Caco-2 (cell line): ENCODE results near the gene VENTX. TPM values are rescaled to one million over a fixed set of nuclear protein-coding genes. Genes with fewer than 3 reads are reported as not detected.
"Not testable (repeated sequence)": the region's sequence is repeated elsewhere in the genome, so short reads cannot be mapped to it uniquely, and the experiment has no call there.

Experiments
- BruUV-seq: library from RNA; stranded (reverse); fragments of 400-500 nt; replicated peaks from 2 replicates; lab custom pipeline; 2021; lab: Mats Ljungman, UMichigan
- CTCF ChIA-PET: fragments of 300-600 bp; sonication (Branson Sonifier 250); formaldehyde crosslinking; loops from one replicate; lab custom pipeline; 2022; ENCODE audit warnings: antibody characterized with exemption; lab: Charles Lee
- POLR2A ChIA-PET: fragments of 300-600 bp; sonication (Branson Sonifier 250); formaldehyde crosslinking; loops from one replicate; lab custom pipeline; 2022; ENCODE audit warnings: antibody characterized with exemption; lab: Charles Lee
- DNase-seq, 2 experiments: peaks; one replicate each; pipeline versions ENCODE4 v3.0.0 to v3.0.0-alpha.2; 2020 to 2022
- H3K27me3 ChIP-seq: replicated peaks from 2 replicates; pipeline ENCODE4 v1.6.0; 2011; ENCODE audit warnings: low read length; ENCODE audit not compliant: control insufficient read depth, insufficient read depth
- H3K36me3 ChIP-seq: 2 replicates; pipeline ENCODE4 v1.5.1; 2011; ENCODE audit warnings: low read length; ENCODE audit not compliant: control insufficient read depth, insufficient read depth
- H3K4me1 ChIP-seq: fragments of 250-450 bp; sonication (Bioruptor Pico); 2 replicates; pipeline ENCODE4 v1.5.1; 2020; ENCODE audit warnings: mild to moderate bottlenecking
- H3K4me3 ChIP-seq: 2 replicates; pipeline ENCODE4 v1.5.1; 2011; ENCODE audit warnings: low read depth, mild to moderate bottlenecking, control low read depth, low read length
- H3K9me3 ChIP-seq: fragments of 250-450 bp; sonication (Bioruptor Pico); 2 replicates; pipeline ENCODE4 v1.5.1; 2020; ENCODE audit warnings: mild to moderate bottlenecking, moderate library complexity
- H3K27ac Mint-ChIP-seq: one replicate; pipeline ENCODE4 v1.8.0; 2022; ENCODE audit warnings: mixed read lengths; ENCODE audit not compliant: unreplicated experiment
- H3K27me3 Mint-ChIP-seq: one replicate; pipeline ENCODE4 v1.8.0; 2022; ENCODE audit warnings: mixed read lengths; ENCODE audit not compliant: insufficient read depth, unreplicated experiment
- H3K36me3 Mint-ChIP-seq: one replicate; pipeline ENCODE4 v1.8.0; 2022; ENCODE audit warnings: mild to moderate bottlenecking, mixed read lengths; ENCODE audit not compliant: insufficient read depth, unreplicated experiment
- H3K4me1 Mint-ChIP-seq: one replicate; pipeline ENCODE4 v1.8.0; 2022; ENCODE audit warnings: low read depth, mixed read lengths; ENCODE audit not compliant: unreplicated experiment
- H3K4me3 Mint-ChIP-seq: one replicate; pipeline ENCODE4 v1.8.0; 2022; ENCODE audit warnings: mild to moderate bottlenecking, moderate library complexity, mixed read lengths; ENCODE audit not compliant: unreplicated experiment
- H3K9me3 Mint-ChIP-seq: one replicate; pipeline ENCODE4 v1.8.0; 2022; ENCODE audit warnings: mixed read lengths; ENCODE audit not compliant: unreplicated experiment
- intact Hi-C: fragments of 100-400 bp; cut with micrococcal nuclease; formaldehyde crosslinking; loops from one replicate; pipeline ENCODE4 v1.10.0; 2022; ENCODE audit not compliant: unreplicated experiment
- total RNA-seq: library from RNA; stranded (reverse); gene quantifications from 2 replicates; pipeline ENCODE4 v1.2.3, GENCODE V29; 2022
- TF ChIP-seq, protein P1 (sequence below), 2 experiments: fragments of 200-600 bp in 1 of 2; IDR thresholded peaks; 1 replicate in 1 of 2; 2 replicates in 1 of 2; pipeline versions ENCODE4 v1.5.1 to v1.8.0; 2011 to 2022; ENCODE audit warnings: antibody characterized with exemption in 1 of 2, control low read depth in 1 of 2, inconsistent platforms in 1 of 2, low read depth in 1 of 2, low read length in 1 of 2, mild to moderate bottlenecking in 1 of 2, moderate library complexity in 1 of 2; ENCODE audit not compliant: insufficient read depth in 1 of 2, severe bottlenecking in 1 of 2, unreplicated experiment in 1 of 2

Gene VENTX
- total RNA-seq, 1 experiment from 2014 or later: not detected

GRCh38 chr10:133219782-133220181 is 17.9 kb upstream of the VENTX start:
- Histone ChIP-seq H3K9me3 (no peaks in the 10 kb centered on the region), H3K4me3 (no peak overlapping the region), H3K36me3 (no peaks in the 10 kb centered on the region), H3K27me3 (peaks cover 1% of the 10 kb centered on the region; the same call in 1 of the 2 replicates), H3K4me1 (no peaks in the 10 kb centered on the region)
- H3K27ac Mint-ChIP-seq: no peak overlapping the region
- CTCF ChIA-PET: interaction anchor here (1.1 kb wide), 1 partner anchor 110 kb away, joined by 3 read pairs; no protein-coding TSS in a partner anchor
- BruUV-seq: no TSS peak
- H3K9me3 Mint-ChIP-seq: no peaks in the 10 kb centered on the region
- peaks cover 20% of the 10 kb centered on the region for H3K27me3 Mint-ChIP-seq
- POLR2A ChIA-PET: no interaction called here
- TF ChIP-seq, protein P1, sequence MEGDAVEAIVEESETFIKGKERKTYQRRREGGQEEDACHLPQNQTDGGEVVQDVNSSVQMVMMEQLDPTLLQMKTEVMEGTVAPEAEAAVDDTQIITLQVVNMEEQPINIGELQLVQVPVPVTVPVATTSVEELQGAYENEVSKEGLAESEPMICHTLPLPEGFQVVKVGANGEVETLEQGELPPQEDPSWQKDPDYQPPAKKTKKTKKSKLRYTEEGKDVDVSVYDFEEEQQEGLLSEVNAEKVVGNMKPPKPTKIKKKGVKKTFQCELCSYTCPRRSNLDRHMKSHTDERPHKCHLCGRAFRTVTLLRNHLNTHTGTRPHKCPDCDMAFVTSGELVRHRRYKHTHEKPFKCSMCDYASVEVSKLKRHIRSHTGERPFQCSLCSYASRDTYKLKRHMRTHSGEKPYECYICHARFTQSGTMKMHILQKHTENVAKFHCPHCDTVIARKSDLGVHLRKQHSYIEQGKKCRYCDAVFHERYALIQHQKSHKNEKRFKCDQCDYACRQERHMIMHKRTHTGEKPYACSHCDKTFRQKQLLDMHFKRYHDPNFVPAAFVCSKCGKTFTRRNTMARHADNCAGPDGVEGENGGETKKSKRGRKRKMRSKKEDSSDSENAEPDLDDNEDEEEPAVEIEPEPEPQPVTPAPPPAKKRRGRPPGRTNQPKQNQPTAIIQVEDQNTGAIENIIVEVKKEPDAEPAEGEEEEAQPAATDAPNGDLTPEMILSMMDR (IDR thresholded peaks at IDR 0.05; ENCODE audit: insufficient read depth in 1 of 2, low read depth in 1 of 2, low read length in 1 of 2, severe bottlenecking in 1 of 2, unreplicated experiment in 1 of 2): no peak
- H3K4me3 Mint-ChIP-seq: no peak overlapping the region
- peaks cover 5% of the 10 kb centered on the region for H3K36me3 Mint-ChIP-seq
- DNase-seq: no peak
- intact Hi-C loops: no loop called here
- H3K4me1 Mint-ChIP-seq: no peaks in the 10 kb centered on the region

- H3K27ac Mint-ChIP-seq: no peak overlapping the region
- no peaks in the 10 kb centered on the region for H3K4me1 Mint-ChIP-seq
- no peak overlapping the region for H3K4me3 Mint-ChIP-seq
- intact Hi-C loops: no loop called here
- ChIA-PET POLR2A (no interaction called here), CTCF (no interaction called here)
- H3K27me3 Mint-ChIP-seq: peaks cover 9% of the 10 kb centered on the region
- TF ChIP-seq, protein P1 (IDR thresholded peaks at IDR 0.05; ENCODE audit: insufficient read depth in 1 of 2, low read depth in 1 of 2, low read length in 1 of 2, severe bottlenecking in 1 of 2, unreplicated experiment in 1 of 2): no peak
- Histone ChIP-seq H3K4me3 (no peak overlapping the region), H3K4me1 (no peaks in the 10 kb centered on the region), H3K9me3 (no peaks in the 10 kb centered on the region), H3K36me3 (no peaks in the 10 kb centered on the region), H3K27me3 (no peaks in the 10 kb centered on the region)
- no peaks in the 10 kb centered on the region for H3K9me3 Mint-ChIP-seq
- no peak for DNase-seq
- no peaks in the 10 kb centered on the region for H3K36me3 Mint-ChIP-seq
- no TSS peak for BruUV-seq
Observed at GRCh38 chr10:133221331-133221730, 16.3 kb upstream of the VENTX start.

GRCh38 chr10:133221756-133222155 is 15.9 kb upstream of the VENTX start:
- H3K27me3 Mint-ChIP-seq, H3K27ac Mint-ChIP-seq, CTCF ChIA-PET, H3K4me3 Mint-ChIP-seq, DNase-seq, H3K36me3 Mint-ChIP-seq, BruUV-seq, H3K4me1 Mint-ChIP-seq, H3K27me3 ChIP-seq, H3K4me3 ChIP-seq, intact Hi-C loops, H3K9me3 ChIP-seq, H3K9me3 Mint-ChIP-seq, H3K36me3 ChIP-seq, H3K4me1 ChIP-seq, POLR2A ChIA-PET: not testable (repeated sequence)

- ChIA-PET CTCF (no interaction called here), POLR2A (no interaction called here)
- no TSS peak for BruUV-seq
- Mint-ChIP-seq H3K9me3 (no peaks in the 10 kb centered on the region), H3K4me3 (no peak overlapping the region), H3K27me3 (peaks cover 9% of the 10 kb centered on the region), H3K27ac (no peak overlapping the region), H3K36me3 (no peaks in the 10 kb centered on the region), H3K4me1 (no peaks in the 10 kb centered on the region)
- H3K36me3 ChIP-seq: no peaks in the 10 kb centered on the region
- H3K4me1 ChIP-seq: no peaks in the 10 kb centered on the region
- H3K27me3 ChIP-seq: no peaks in the 10 kb centered on the region
- TF ChIP-seq, protein P1 (IDR thresholded peaks at IDR 0.05; ENCODE audit: insufficient read depth in 1 of 2, low read depth in 1 of 2, low read length in 1 of 2, severe bottlenecking in 1 of 2, unreplicated experiment in 1 of 2): no peak
- intact Hi-C loops: no loop called here
- no peak overlapping the region for H3K4me3 ChIP-seq
- H3K9me3 ChIP-seq: no peaks in the 10 kb centered on the region
- DNase-seq: no peak
Observed at GRCh38 chr10:133224076-133224475, 13.6 kb upstream of the VENTX start.
